ENCODE data around the gene NAA50. TPM values are rescaled to one million over a fixed set of nuclear protein-coding genes. Genes with fewer than 3 reads are reported as not detected.
A peak's percentile ranks its signal among the peaks of the same experiment; 100 is the strongest.

NAA50 gene
- total and polyA plus RNA-seq, 8 donors = 8.4 to 46.2 (median 34.5) TPM

- Histone ChIP-seq H3K27me3 (no peaks in the 10 kb centered on the region), H3K27ac (peak overlapping the region in 1 of 4 donors; percentile 35), H3K36me3 (no peaks in the 10 kb centered on the region), H3K4me1 (peaks cover 4 to 7% (median 6%) of the 10 kb centered on the region in 3 donors), H3K4me3 (no peak overlapping the region), H3K9me3 (no peaks in the 10 kb centered on the region)
- TF ChIP-seq CTCF (IDR thresholded peaks at IDR 0.05) = no peak
- FAIRE-seq (no peak), ATAC-seq (peak; percentile 63 to 87 (median 80)), DNase-seq (no peak)
- intact Hi-C loops (cut with DNase I) = no loop called here
Observed at GRCh38 chr3:113769551-113769950, 23.5 kb upstream of the NAA50 start.

- DNase-seq = no peak
- Histone ChIP-seq H3K27me3 (no peaks in the 10 kb centered on the region), H3K36me3 (no peaks in the 10 kb centered on the region), H3K27ac (no peak overlapping the region), H3K4me1 (peaks cover 4 to 5% (median 4%) of the 10 kb centered on the region in 3 donors), H3K4me3 (no peak overlapping the region), H3K9me3 (no peaks in the 10 kb centered on the region)
- WGBS, 2 donors = 96 to 97% methylated on average over 2 of the region's 2 CpGs
- no peak for FAIRE-seq
- no peak for TF ChIP-seq CTCF (IDR thresholded peaks at IDR 0.05)
- intact Hi-C loops (cut with DNase I) = no loop called here
- no peak for ATAC-seq
Observed at GRCh38 chr3:113764698-113765097, 18.6 kb upstream of the NAA50 start.

- no peak for DNase-seq
Observed at GRCh38 chr3:113758389-113759024, 12.5 kb upstream of the NAA50 start.

GRCh38 chr3:113754494-113755159, 8.6 kb upstream of the NAA50 start:
- DNase-seq = no peak
- H3K27me3 ChIP-seq = no peaks in the 10 kb centered on the region
- H3K9me3 ChIP-seq = no peaks in the 10 kb centered on the region
- no peak for TF ChIP-seq CTCF (IDR thresholded peaks at IDR 0.05)
- no peak for FAIRE-seq
- WGBS, 2 donors = 93 to 94% methylated on average over 5 of the region's 5 CpGs
- peaks cover 0 to 9% (median 0%) of the 10 kb centered on the region in 3 donors for H3K4me1 ChIP-seq
- peak overlapping the region in 1 of 4 donors; percentile 7 for H3K27ac ChIP-seq
- peak in 1 of 4 donors; percentile 27 for ATAC-seq
- H3K4me3 ChIP-seq = no peak overlapping the region
- intact Hi-C loops (cut with DNase I) = no loop called here
- no peaks in the 10 kb centered on the region for H3K36me3 ChIP-seq

More at GRCh38 chr3:113758389-113759024, 12.5 kb upstream of the NAA50 start:
- WGBS, 2 donors = 100% methylated on average over 1 of the region's 1 CpG
- Histone ChIP-seq H3K4me3 (no peak overlapping the region), H3K27ac (no peak overlapping the region), H3K4me1 (no peaks in the 10 kb centered on the region), H3K27me3 (no peaks in the 10 kb centered on the region), H3K36me3 (no peaks in the 10 kb centered on the region), H3K9me3 (no peaks in the 10 kb centered on the region)
- intact Hi-C loops (cut with DNase I) = no loop called here
- ATAC-seq (no peak), FAIRE-seq (no peak)
- TF ChIP-seq CTCF (IDR thresholded peaks at IDR 0.05) = no peak

Data from pancreas (tissue), 10 donors.